HepG2 (cell line): ENCODE data around the gene LPIN3. TPM values are rescaled to one million over a fixed set of nuclear protein-coding genes. Genes with fewer than 3 reads are reported as not detected.
A peak's percentile ranks its signal among the peaks of the same experiment; 100 is the strongest.

Source experiments
- BRD4 ChIP-seq: sonication (generic); formaldehyde crosslinking; IDR thresholded peaks from 2 replicates; pipeline ENCODE4 v1.4.0; 2020; ENCODE audit warnings: missing genetic modification reagents
- EED ChIP-seq: sonication (generic); formaldehyde crosslinking; IDR thresholded peaks from 2 replicates; pipeline ENCODE4 v1.5.0; 2020; ENCODE audit warnings: mild to moderate bottlenecking, missing genetic modification reagents
- HDAC2 ChIP-seq: sonication (generic); formaldehyde crosslinking; IDR thresholded peaks from 2 replicates; pipeline ENCODE4 v1.4.0; 2020; ENCODE audit warnings: missing genetic modification reagents
- IRF9 ChIP-seq: sonication (generic); formaldehyde crosslinking; IDR thresholded peaks from 2 replicates; pipeline ENCODE4 v1.8.0; 2022; ENCODE audit warnings: missing genetic modification reagents, mild to moderate bottlenecking, borderline replicate concordance
- KLF6 ChIP-seq: IDR thresholded peaks from 2 replicates; pipeline ENCODE4 v1.8.0; 2016; ENCODE audit warnings: missing biosample characterization, missing genetic modification reagents
- LCORL ChIP-seq, 2 experiments: fragments of 450-650 bp in 1 of 2; sonication (generic) in 1 of 2; formaldehyde crosslinking in 1 of 2; IDR thresholded peaks; 2 replicates each; pipeline versions ENCODE4 v1.5.0 to v1.6.1; 2017 to 2020; ENCODE audit warnings: antibody characterized with exemption in 1 of 2, missing genetic modification reagents in 1 of 2
- PAXIP1 ChIP-seq: sonication (generic); formaldehyde crosslinking; conservative IDR thresholded peaks from 2 replicates; pipeline ENCODE4 v1.4.0; 2020; ENCODE audit warnings: mild to moderate bottlenecking, missing genetic modification reagents, moderate library complexity
- TBX2 ChIP-seq: sonication (generic); formaldehyde crosslinking; IDR thresholded peaks from 2 replicates; pipeline ENCODE4 v1.5.0; 2020; ENCODE audit warnings: missing genetic modification reagents, mild to moderate bottlenecking, borderline replicate concordance
- ZBTB40 ChIP-seq, 2 experiments: fragments of 450-650 bp in 1 of 2; sonication (generic) in 1 of 2; formaldehyde crosslinking in 1 of 2; IDR thresholded peaks; 2 replicates each; pipeline versions ENCODE4 v1.6.1 to v1.8.0; 2016 to 2022; ENCODE audit warnings: antibody characterized with exemption in 1 of 2, mild to moderate bottlenecking in 1 of 2, missing genetic modification reagents in 1 of 2
- ZNF281 ChIP-seq: sonication (generic); formaldehyde crosslinking; IDR thresholded peaks from 2 replicates; pipeline ENCODE4 v1.4.0; 2020; ENCODE audit warnings: missing genetic modification reagents, borderline replicate concordance
- polyA plus RNA-seq, 8 experiments: library from polyadenylated mRNA; depleted of rRNA in 3 of 8; stranded (reverse) in 7 of 8; unstranded in 1 of 8; fragments of >200 nt; fragmentation: Illumina TruSeq in 4 of 8; extraction: Trizol in 4 of 8; gene quantifications; 2 replicates each; pipeline versions ENCODE4 v1.2.1 to v1.2.3, GENCODE V29; 2011 to 2016; ENCODE audit warnings: low read depth in 4 of 8, missing spikeins in 1 of 8, mixed read lengths in 1 of 8; ENCODE audit not compliant: insufficient read depth in 1 of 8
- total RNA-seq, 5 experiments: library from RNA; depleted of rRNA; stranded (reverse); fragments of >200 nt; fragmentation: Illumina TruSeq; extraction: Trizol; gene quantifications; 2 replicates each; pipeline ENCODE4 v1.2.3, GENCODE V29; 2016; ENCODE audit warnings: low read depth in 1 of 5

The LPIN3 gene
- total and polyA plus RNA-seq, 2 of the 13 experiments (the other 11 are each of a cell fraction or from before 2014, with no cell fraction given) = 14.2 to 28.6 TPM

- TF ChIP-seq PAXIP1 (CRISPR knock-in tag) (peak; percentile 37; the same call in 1 of the 2 replicates), ZBTB40 (IDR thresholded peaks at IDR 0.05) (no peak), ZBTB40 (CRISPR knock-in tag; IDR thresholded peaks at IDR 0.05) (no peak), TBX2 (no peak), HDAC2 (CRISPR knock-in tag) (peak; percentile 25; the same call in 1 of the 2 replicates), EED (CRISPR knock-in tag) (no peak), ZNF281 (no peak), LCORL (IDR thresholded peaks at IDR 0.05) (no peak), LCORL (CRISPR knock-in tag; IDR thresholded peaks at IDR 0.05) (peak; percentile 62; the same call in 1 of the 2 replicates), BRD4 (CRISPR knock-in tag) (no peak), IRF9 (CRISPR knock-in tag) (peak; percentile 79; the same call in 1 of the 2 replicates), KLF6 (no peak)
Observed at GRCh38 chr20:41358717-41359116, 18.1 kb downstream of the LPIN3 start (continued).
